IPS-NIHi11 (cell line): ENCODE results near the gene CKAP2L.

Experiments used
- DNase-seq: peaks from one replicate; pipeline ENCODE4 v3.0.0; 2012; ENCODE audit warnings: mixed read lengths, low spot score

CKAP2L gene

GRCh38 chr2:112791693-112792230 is 27.4 kb upstream of the CKAP2L start:
- no peak for DNase-seq

GRCh38 chr2:112791019-112791418 is 26.6 kb upstream of the CKAP2L start:
- no peak for DNase-seq

GRCh38 chr2:112790305-112790704 is 25.9 kb upstream of the CKAP2L start:
- no peak for DNase-seq

- no peak for DNase-seq
Measured at GRCh38 chr2:112789186-112789585, 24.8 kb upstream of the CKAP2L start.

GRCh38 chr2:112788653-112789052 is 24.2 kb upstream of the CKAP2L start:
- DNase-seq = no peak

GRCh38 chr2:112787729-112788393 is 23.5 kb upstream of the CKAP2L start:
- no peak for DNase-seq

- DNase-seq = no peak
Measured at GRCh38 chr2:112787294-112787693, 22.9 kb upstream of the CKAP2L start.

GRCh38 chr2:112784199-112785189 is 20.1 kb upstream of the CKAP2L start, which contains the start of gene IL1A:
Gene IL1A, minus strand, starts transcription at chr2:112784493. Its CDS starts 723 bp downstream, at chr2:112783770.
- peak; percentile 72 for DNase-seq

- no peak for DNase-seq
Measured at GRCh38 chr2:112783187-112783714, 18.8 kb upstream of the CKAP2L start.

GRCh38 chr2:112782234-112782799 is 17.9 kb upstream of the CKAP2L start:
- DNase-seq = no peak

GRCh38 chr2:112779598-112779997 is 15.2 kb upstream of the CKAP2L start:
- DNase-seq = no peak

- DNase-seq = no peak
Measured at GRCh38 chr2:112777036-112777435, 12.6 kb upstream of the CKAP2L start.

- DNase-seq = no peak
Measured at GRCh38 chr2:112776113-112776512, 11.7 kb upstream of the CKAP2L start.

- DNase-seq = no peak
Measured at GRCh38 chr2:112774536-112775285, 10.3 kb upstream of the CKAP2L start.

- DNase-seq = no peak
Measured at GRCh38 chr2:112773556-112773955, 9.1 kb upstream of the CKAP2L start.

GRCh38 chr2:112772911-112773475 is 8.6 kb upstream of the CKAP2L start:
- DNase-seq = no peak

- DNase-seq = no peak
Measured at GRCh38 chr2:112772322-112772721, 7.9 kb upstream of the CKAP2L start.

- no peak for DNase-seq
Measured at GRCh38 chr2:112768432-112768831, 4.0 kb upstream of the CKAP2L start.

GRCh38 chr2:112767693-112768330 is 3.4 kb upstream of the CKAP2L start:
- no peak for DNase-seq

- DNase-seq = no peak
Measured at GRCh38 chr2:112765251-112765650, 842 bp upstream of the CKAP2L start.

- no peak for DNase-seq
Measured at GRCh38 chr2:112762276-112762675, 2.1 kb downstream of the CKAP2L start.
